BLaER1 treated with 17β-estradiol and CSF1 and Interleukin-3, amounts not matched to agents 10 nM and 100 nM (cell line): ENCODE data around the gene TEKT4.
"Not testable (repeated sequence)": the region's sequence is repeated elsewhere in the genome, so short reads cannot be mapped to it uniquely, and the experiment has no call there.

Experiments used
- H3K27ac ChIP-seq, 11 experiments: shearing (Covaris generic); formaldehyde crosslinking; 2 replicates each; pipeline ENCODE4 v1.8.1; 2022
- H3K27me3 ChIP-seq, 11 experiments: shearing (Covaris generic); formaldehyde crosslinking; 2 replicates each; pipeline ENCODE4 v1.8.1; 2022
- H3K36me3 ChIP-seq, 11 experiments: shearing (Covaris generic); formaldehyde crosslinking; 2 replicates each; pipeline ENCODE4 v1.8.1; 2022
- H3K4me1 ChIP-seq, 10 experiments: shearing (Covaris generic); formaldehyde crosslinking; 2 replicates each; pipeline ENCODE4 v1.8.1; 2022
- H3K4me2 ChIP-seq, 11 experiments: shearing (Covaris generic); formaldehyde crosslinking; 2 replicates each; pipeline ENCODE4 v1.8.1; 2022
- H3K4me3 ChIP-seq, 10 experiments: shearing (Covaris generic); formaldehyde crosslinking; 2 replicates each; pipeline ENCODE4 v1.8.1; 2022
- H3K9ac ChIP-seq, 11 experiments: shearing (Covaris generic); formaldehyde crosslinking; 2 replicates each; pipeline ENCODE4 v1.8.1; 2022
- H3K9me3 ChIP-seq, 11 experiments: shearing (Covaris generic); formaldehyde crosslinking; replicated peaks in 1 of 11; 2 replicates each; pipeline ENCODE4 v1.8.1; 2022
- H4K20me1 ChIP-seq, 11 experiments: shearing (Covaris generic); formaldehyde crosslinking; 2 replicates each; pipeline ENCODE4 v1.8.1; 2022
- Cebpa-rat ChIP-seq, 11 experiments: shearing (Covaris generic); IDR thresholded peaks; 2 replicates each; pipeline ENCODE4 v1.8.1; 2022

The TEKT4 gene, protein sequence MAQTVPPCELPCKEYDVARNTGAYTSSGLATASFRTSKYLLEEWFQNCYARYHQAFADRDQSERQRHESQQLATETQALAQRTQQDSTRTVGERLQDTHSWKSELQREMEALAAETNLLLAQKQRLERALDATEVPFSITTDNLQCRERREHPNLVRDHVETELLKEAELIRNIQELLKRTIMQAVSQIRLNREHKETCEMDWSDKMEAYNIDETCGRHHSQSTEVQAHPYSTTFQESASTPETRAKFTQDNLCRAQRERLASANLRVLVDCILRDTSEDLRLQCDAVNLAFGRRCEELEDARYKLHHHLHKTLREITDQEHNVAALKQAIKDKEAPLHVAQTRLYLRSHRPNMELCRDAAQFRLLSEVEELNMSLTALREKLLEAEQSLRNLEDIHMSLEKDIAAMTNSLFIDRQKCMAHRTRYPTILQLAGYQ

DNA sequence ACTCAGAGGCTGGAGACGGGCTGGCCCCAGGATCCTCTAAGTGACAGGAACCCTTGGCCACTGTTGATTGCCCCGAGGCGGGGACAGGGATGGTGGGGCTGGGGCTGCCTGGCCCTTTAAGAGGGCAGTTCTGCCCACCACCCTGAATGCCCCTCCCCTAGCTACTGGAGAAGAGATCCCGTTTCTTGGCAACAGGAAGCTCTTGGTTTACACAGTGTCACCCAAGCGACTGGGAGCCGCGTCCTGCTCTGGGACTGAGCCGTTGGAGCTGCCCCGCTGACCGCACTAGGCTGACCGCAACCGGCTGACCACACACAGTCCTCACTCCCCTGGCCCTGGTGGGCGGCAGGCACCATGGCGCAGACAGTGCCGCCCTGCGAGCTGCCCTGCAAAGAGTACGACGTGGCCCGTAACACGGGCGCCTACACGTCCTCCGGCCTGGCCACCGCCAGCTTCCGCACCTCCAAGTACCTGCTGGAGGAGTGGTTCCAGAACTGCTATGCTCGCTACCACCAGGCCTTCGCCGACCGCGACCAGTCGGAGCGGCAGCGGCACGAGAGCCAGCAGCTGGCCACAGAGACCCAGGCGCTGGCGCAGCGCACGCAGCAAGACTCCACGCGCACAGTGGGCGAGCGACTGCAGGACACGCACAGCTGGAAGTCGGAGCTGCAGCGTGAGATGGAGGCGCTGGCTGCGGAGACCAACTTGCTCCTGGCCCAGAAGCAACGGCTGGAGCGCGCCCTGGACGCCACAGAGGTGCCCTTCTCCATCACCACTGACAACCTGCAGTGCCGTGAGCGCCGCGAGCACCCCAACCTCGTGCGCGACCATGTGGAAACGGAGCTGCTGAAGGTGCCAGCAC lies at the start of gene TEKT4:
TSS of gene TEKT4 (plus strand) at position 205 of the 862 bp plus-strand sequence. CDS start at position 355, 150 bp downstream.
- H3K9me3 ChIP-seq: no peaks in the 10 kb centered on the region
- TF ChIP-seq Cebpa-rat (IDR thresholded peaks at IDR 0.05): no peak
- no peaks in the 10 kb centered on the region for H3K36me3 ChIP-seq
- H3K27me3 ChIP-seq: no peaks in the 10 kb centered on the region
- H3K27ac ChIP-seq: no peak within 1 kb of the TSS
- H4K20me1 ChIP-seq: no peaks in the 10 kb centered on the region
- peaks cover 10 to 36% (median 23%) of the 10 kb centered on the region in 10 experiments for H3K4me1 ChIP-seq
- no peak within 1 kb of the TSS for H3K4me3 ChIP-seq
- no peak within 1 kb of the TSS for H3K9ac ChIP-seq
- peak within 1 kb of the TSS in 7 of 11 experiments; percentile 79 to 89 (median 83); a peak in 11 of 22 replicates for H3K4me2 ChIP-seq

DNA sequence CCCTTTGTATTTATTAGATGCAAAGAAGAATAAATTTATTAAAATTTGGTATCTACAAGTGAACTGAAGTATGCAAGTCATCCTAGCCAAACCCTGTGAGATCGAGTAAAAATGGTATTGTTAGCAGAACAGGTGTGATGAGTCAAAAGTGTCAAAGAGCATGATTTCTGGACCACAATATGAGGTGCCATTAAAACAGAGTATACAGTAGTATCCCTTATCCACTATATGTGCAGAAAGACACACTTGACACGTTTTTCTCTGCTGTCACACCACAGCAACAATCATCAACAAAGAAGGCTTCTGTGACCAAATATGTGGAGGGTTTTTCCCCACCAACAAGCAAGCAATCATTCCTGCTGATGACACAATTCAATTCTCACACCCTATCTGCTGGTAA lies 32.0 kb upstream of the TEKT4 start:
- not testable (repeated sequence) for H3K4me1 ChIP-seq, H3K9ac ChIP-seq, H3K27me3 ChIP-seq, H3K27ac ChIP-seq, H3K36me3 ChIP-seq, H3K9me3 ChIP-seq, H3K4me2 ChIP-seq, H4K20me1 ChIP-seq, H3K4me3 ChIP-seq

DNA sequence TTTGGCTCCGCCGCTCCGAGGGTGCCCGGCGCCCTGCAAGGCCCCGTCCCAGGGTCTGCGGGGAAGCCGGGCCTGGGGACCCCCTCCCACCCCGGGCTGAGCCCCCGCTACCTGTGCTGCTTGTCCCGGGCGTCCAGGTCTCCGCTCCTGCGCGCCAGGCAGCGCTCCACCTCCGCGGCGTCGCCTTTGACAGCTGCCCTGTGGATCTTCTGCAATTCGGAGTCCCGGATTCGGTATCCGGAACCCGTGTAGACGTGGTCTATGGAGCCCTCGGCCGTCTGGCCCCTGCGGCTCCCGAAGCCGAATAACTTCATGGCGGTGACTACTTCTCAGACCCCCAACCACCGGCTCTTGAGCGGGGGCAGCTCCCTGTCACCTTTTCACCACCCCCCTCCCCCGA lies 14.4 kb upstream of the TEKT4 start:
- not testable (repeated sequence) for H3K4me2 ChIP-seq, H3K36me3 ChIP-seq, H3K27me3 ChIP-seq, H3K27ac ChIP-seq, H4K20me1 ChIP-seq, H3K9ac ChIP-seq, H3K4me3 ChIP-seq, H3K4me1 ChIP-seq
- peaks cover 0 to 18% (median 8%) of the 10 kb centered on the region in 11 experiments; a peak in 11 of 22 replicates for H3K9me3 ChIP-seq

DNA sequence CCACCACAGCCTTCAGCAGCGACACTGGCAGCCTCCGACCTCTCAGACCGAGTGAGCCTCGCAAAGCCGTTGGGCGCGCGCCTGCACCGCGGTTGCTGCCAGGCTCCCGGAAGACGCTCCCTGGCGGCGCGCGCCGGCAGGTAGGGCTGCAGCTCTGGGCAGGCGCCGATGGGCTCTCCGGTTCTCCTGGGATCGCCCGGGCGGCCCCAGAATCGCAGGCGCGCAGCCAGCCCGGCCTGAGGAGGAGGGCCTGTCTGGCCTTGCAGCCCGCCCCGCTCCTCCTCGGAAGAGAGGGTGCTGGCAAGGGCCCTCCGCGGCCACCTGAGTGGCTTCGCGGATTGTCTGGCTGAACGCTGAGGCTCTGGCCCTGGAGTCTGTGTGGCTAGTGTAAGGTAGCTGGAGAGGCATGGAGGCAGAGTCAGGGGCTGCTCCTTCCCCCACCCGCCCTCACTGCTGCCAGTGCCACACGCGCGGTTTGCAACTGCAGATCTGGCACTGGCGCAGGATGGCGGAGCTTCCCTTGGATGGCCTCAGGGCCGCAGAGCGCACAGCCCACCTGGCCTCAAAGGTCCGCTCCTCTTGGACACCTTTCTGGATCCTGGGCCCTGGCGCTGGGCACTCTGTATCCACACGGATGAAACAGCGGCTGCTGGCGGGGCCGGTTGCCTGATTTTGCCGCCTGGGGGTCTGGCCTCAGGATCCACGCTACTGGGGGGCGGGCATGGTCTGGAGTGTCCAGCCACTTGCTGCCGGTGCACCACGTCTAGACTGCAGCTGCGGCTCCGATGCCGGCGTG lies 13.7 kb upstream of the TEKT4 start:
- H3K4me1 ChIP-seq, H4K20me1 ChIP-seq, H3K27ac ChIP-seq, H3K4me2 ChIP-seq, H3K4me3 ChIP-seq, H3K36me3 ChIP-seq, H3K27me3 ChIP-seq, H3K9ac ChIP-seq: not testable (repeated sequence)
- H3K9me3 ChIP-seq: peaks cover 0 to 20% (median 8%) of the 10 kb centered on the region in 11 experiments; a peak in 11 of 22 replicates

DNA sequence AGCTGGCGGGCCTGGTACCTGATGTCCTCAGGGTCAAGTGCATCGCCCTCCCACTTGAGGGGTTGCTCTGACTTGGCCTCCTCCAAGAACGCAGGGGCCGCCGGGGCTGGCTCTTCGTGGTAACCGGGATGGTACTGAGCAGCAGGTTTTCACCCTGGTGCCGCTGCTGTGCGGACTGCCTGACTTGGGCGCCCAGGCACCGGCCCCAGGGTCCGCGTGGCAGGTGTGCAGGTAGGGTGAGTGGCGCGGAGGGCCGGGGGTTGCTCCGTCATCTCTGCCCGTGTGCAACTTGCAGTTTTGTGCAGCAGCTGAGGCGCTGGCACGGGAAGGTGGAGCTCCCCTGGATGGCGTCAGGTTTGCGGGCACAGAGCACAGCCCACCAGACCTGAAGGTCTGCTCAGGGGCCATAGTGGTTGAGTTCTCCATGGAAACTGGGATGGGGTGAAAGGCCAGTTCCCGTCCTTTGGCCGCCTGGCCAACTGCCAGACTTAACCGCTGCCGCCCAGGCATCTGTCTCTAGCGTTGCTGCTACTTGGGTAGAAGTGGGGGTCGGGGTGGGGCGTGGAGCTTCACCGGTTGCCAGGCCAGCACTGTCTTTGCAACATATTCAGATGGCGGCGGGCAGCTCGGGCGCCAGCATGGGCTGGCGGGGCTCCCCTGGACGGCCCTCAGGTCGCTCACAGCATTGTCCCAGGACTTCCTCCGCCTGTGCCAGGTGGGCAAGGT lies 12.9 kb upstream of the TEKT4 start:
- not testable (repeated sequence) for H3K4me1 ChIP-seq, H3K27me3 ChIP-seq, H3K4me3 ChIP-seq, H3K4me2 ChIP-seq, H3K36me3 ChIP-seq, H4K20me1 ChIP-seq, H3K9ac ChIP-seq, H3K27ac ChIP-seq
- H3K9me3 ChIP-seq: peaks cover 0 to 20% (median 8%) of the 10 kb centered on the region in 11 experiments; a peak in 11 of 22 replicates

DNA sequence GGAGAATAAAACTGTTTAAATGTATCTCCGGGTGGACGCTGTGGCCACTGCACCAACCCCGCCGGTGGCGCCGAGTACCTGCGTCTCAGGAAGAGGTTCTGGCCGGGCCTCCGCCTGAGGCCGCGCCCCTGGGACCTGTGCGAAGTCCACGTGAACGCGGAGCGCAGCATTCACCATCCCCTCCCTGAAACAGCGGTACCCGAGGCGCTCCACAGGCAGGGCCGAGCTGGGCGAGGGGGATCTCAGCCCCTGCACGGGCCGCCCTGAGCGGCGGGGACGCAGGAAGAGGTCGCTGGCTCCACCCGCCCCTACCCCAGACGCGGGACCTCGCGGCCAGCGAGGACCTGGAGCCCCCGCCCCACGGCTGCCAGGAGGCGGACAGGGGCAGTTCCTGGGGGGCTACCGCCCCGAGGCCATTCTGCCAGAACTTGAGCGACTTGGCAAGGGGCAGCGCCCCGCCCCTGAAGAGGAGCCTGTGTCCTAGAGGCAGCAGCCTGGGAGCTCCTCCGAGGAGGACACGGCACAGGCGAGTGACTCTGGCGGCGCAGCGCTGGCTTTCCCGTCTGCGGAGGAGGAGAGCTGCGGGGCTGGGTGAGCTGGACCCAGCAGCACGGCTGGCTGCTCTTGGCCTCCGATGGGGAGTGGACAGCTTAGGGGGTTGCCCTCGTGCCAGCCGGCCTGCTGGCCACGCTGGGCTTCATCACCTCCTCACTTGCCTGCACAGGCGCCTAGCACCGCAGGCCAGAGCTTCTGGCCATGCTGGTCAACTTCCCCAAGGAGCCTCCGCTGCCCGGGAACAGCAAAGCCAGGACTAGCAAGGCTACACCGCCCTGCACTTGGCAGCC lies 9.7 kb upstream of the TEKT4 start:
- H3K27ac ChIP-seq: no peak overlapping the region
- no peak for TF ChIP-seq Cebpa-rat (IDR thresholded peaks at IDR 0.05)
- H3K4me3 ChIP-seq: no peak overlapping the region
- no peaks in the 10 kb centered on the region for H3K36me3 ChIP-seq
- H3K4me1 ChIP-seq: no peaks in the 10 kb centered on the region
- no peak overlapping the region for H3K4me2 ChIP-seq
- no peak overlapping the region for H3K9ac ChIP-seq
- H4K20me1 ChIP-seq: no peaks in the 10 kb centered on the region
- no peaks in the 10 kb centered on the region for H3K27me3 ChIP-seq
- H3K9me3 ChIP-seq: peaks cover 0 to 20% (median 8%) of the 10 kb centered on the region in 11 experiments; a peak in 11 of 22 replicates

DNA sequence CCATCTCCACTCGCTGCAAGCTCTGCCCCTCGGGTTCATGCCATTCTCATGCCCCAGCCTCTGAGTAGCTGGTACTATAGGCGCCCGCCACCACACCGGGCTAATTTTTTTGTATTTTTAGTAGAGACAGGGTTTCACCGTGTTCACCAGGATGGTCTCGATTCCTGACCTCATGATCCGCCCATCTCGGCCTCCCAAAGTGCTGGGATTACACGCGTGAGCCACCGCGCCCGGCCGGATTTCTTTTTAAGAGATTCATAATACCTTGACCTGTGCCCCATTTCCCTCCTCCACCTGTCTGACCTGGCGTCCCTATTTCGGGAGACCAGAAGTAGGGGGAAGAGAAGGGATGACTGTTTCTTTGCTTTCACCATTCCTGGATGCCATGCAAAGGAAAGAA lies 8.3 kb upstream of the TEKT4 start:
- H3K9me3 ChIP-seq: peaks cover 0 to 13% (median 2%) of the 10 kb centered on the region in 11 experiments; a peak in 8 of 22 replicates
- H3K4me1 ChIP-seq, H3K9ac ChIP-seq, H3K27ac ChIP-seq, H3K4me3 ChIP-seq, H3K4me2 ChIP-seq, H3K27me3 ChIP-seq, H3K36me3 ChIP-seq, H4K20me1 ChIP-seq: not testable (repeated sequence)

DNA sequence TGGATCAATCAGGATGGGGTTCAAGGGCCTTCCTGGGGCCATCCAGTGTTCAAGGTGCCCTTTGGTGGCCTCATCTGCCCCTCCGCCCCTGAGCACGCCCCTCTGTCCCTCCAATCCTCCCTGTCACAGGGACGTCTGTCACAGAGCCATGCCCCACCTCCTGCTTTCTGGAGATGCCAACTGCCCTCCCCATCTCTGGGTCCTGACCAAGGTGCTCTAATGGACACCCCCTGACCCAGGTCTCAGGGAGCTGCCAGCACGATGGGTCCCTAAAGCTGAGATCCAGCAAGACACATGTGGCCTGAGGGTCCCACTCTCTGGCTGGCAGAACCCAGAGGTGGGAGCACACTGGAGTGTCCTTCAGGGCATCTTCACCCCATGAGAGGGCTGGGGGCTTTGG lies 2.1 kb upstream of the TEKT4 start:
- H3K9ac ChIP-seq: no peak overlapping the region
- H4K20me1 ChIP-seq: no peaks in the 10 kb centered on the region
- H3K4me1 ChIP-seq: peaks cover 10 to 36% (median 23%) of the 10 kb centered on the region in 10 experiments
- H3K9me3 ChIP-seq: no peaks in the 10 kb centered on the region
- no peaks in the 10 kb centered on the region for H3K36me3 ChIP-seq
- H3K4me3 ChIP-seq: no peak overlapping the region
- H3K27ac ChIP-seq: no peak overlapping the region
- TF ChIP-seq Cebpa-rat (IDR thresholded peaks at IDR 0.05): no peak
- H3K27me3 ChIP-seq: no peaks in the 10 kb centered on the region
- no peak overlapping the region for H3K4me2 ChIP-seq
